HL-60 (cell line): Measurements from ENCODE around the gene MAST2.

Source experiments
- GABPA ChIP-seq: IDR thresholded peaks from 2 replicates; pipeline ENCODE4 v1.6.1; 2012; ENCODE audit warnings: low read depth
- TF ChIP-seq, protein P1 (sequence below): IDR thresholded peaks from one replicate; pipeline ENCODE4 v1.5.1; 2011; ENCODE audit warnings: low read length, control low read depth, inconsistent platforms; ENCODE audit not compliant: insufficient read depth
- TF ChIP-seq, protein P2 (sequence below): IDR thresholded peaks from 2 replicates; pipeline ENCODE4 v1.6.1; 2012; ENCODE audit warnings: low read depth; ENCODE audit not compliant: insufficient replicate concordance

DNA sequence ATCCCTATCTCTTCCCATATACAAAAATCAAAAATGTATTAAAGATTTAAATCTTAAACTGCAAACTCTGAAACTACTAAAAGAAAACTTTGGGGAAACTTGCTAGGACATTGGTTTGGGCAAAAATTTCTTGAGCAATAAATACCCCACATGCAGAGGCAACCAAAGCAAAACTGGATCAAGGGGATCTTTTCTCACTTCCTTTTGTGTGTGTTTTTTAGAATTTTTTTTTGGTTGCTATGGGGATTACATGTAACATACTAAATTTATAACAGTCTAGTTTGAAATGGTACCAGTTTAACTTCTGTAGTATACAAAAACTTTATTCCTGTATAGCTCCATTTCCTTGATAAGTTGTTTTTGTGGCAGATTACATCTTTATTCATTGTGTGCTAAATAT is 16.8 kb downstream of the MAST2 start:
- TF ChIP-seq, protein P1, sequence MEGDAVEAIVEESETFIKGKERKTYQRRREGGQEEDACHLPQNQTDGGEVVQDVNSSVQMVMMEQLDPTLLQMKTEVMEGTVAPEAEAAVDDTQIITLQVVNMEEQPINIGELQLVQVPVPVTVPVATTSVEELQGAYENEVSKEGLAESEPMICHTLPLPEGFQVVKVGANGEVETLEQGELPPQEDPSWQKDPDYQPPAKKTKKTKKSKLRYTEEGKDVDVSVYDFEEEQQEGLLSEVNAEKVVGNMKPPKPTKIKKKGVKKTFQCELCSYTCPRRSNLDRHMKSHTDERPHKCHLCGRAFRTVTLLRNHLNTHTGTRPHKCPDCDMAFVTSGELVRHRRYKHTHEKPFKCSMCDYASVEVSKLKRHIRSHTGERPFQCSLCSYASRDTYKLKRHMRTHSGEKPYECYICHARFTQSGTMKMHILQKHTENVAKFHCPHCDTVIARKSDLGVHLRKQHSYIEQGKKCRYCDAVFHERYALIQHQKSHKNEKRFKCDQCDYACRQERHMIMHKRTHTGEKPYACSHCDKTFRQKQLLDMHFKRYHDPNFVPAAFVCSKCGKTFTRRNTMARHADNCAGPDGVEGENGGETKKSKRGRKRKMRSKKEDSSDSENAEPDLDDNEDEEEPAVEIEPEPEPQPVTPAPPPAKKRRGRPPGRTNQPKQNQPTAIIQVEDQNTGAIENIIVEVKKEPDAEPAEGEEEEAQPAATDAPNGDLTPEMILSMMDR, result no peak
- TF ChIP-seq GABPA, result no peak
- TF ChIP-seq, protein P2, sequence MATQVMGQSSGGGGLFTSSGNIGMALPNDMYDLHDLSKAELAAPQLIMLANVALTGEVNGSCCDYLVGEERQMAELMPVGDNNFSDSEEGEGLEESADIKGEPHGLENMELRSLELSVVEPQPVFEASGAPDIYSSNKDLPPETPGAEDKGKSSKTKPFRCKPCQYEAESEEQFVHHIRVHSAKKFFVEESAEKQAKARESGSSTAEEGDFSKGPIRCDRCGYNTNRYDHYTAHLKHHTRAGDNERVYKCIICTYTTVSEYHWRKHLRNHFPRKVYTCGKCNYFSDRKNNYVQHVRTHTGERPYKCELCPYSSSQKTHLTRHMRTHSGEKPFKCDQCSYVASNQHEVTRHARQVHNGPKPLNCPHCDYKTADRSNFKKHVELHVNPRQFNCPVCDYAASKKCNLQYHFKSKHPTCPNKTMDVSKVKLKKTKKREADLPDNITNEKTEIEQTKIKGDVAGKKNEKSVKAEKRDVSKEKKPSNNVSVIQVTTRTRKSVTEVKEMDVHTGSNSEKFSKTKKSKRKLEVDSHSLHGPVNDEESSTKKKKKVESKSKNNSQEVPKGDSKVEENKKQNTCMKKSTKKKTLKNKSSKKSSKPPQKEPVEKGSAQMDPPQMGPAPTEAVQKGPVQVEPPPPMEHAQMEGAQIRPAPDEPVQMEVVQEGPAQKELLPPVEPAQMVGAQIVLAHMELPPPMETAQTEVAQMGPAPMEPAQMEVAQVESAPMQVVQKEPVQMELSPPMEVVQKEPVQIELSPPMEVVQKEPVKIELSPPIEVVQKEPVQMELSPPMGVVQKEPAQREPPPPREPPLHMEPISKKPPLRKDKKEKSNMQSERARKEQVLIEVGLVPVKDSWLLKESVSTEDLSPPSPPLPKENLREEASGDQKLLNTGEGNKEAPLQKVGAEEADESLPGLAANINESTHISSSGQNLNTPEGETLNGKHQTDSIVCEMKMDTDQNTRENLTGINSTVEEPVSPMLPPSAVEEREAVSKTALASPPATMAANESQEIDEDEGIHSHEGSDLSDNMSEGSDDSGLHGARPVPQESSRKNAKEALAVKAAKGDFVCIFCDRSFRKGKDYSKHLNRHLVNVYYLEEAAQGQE, result no peak
